ENCODE data around the gene RPUSD4. TPM values are rescaled to one million over a fixed set of nuclear protein-coding genes. Genes with fewer than 3 reads are reported as not detected.

RPUSD4 gene
- total RNA-seq, 1 donor from 2014 or later: 45.3 TPM

- no peaks in the 10 kb centered on the region for H3K4me1 Mint-ChIP-seq
- H3K36me3 Mint-ChIP-seq (ENCODE audit: low read depth): peaks cover 14% of the 10 kb centered on the region
- no peaks in the 10 kb centered on the region for H3K27me3 Mint-ChIP-seq (ENCODE audit: low read depth)
- no peak for DNase-seq (ENCODE audit: low read depth, low spot score)
- H3K4me3 Mint-ChIP-seq: no peak overlapping the region
- TF ChIP-seq CTCF (conservative IDR thresholded peaks at IDR 0.05): no peak
- H3K9me3 Mint-ChIP-seq: no peaks in the 10 kb centered on the region
- no peak overlapping the region for H3K27ac Mint-ChIP-seq (ENCODE audit: unreplicated experiment)
These were observed 43.4 kb upstream of the RPUSD4 start for GRCh38 chr11:126254819-126255218.

- no peak overlapping the region for H3K4me3 Mint-ChIP-seq
- no peaks in the 10 kb centered on the region for H3K27me3 Mint-ChIP-seq (ENCODE audit: low read depth)
- no peak for DNase-seq (ENCODE audit: low read depth, low spot score)
- no peaks in the 10 kb centered on the region for H3K9me3 Mint-ChIP-seq
- TF ChIP-seq CTCF (conservative IDR thresholded peaks at IDR 0.05): no peak
- no peaks in the 10 kb centered on the region for H3K4me1 Mint-ChIP-seq
- H3K36me3 Mint-ChIP-seq (ENCODE audit: low read depth): peaks cover 15% of the 10 kb centered on the region
- H3K27ac Mint-ChIP-seq (ENCODE audit: unreplicated experiment): no peak overlapping the region
These were observed 41.8 kb upstream of the RPUSD4 start for GRCh38 chr11:126253265-126253664.

GRCh38 chr11:126246636-126247035 lies 35.2 kb upstream of the RPUSD4 start:
- Mint-ChIP-seq H3K9me3 (no peaks in the 10 kb centered on the region), H3K4me3 (no peak overlapping the region), H3K4me1 (no peaks in the 10 kb centered on the region), H3K36me3 (ENCODE audit: low read depth) (peaks cover 6% of the 10 kb centered on the region), H3K27me3 (ENCODE audit: low read depth) (no peaks in the 10 kb centered on the region), H3K27ac (ENCODE audit: unreplicated experiment) (no peak overlapping the region)
- no peak for TF ChIP-seq CTCF (conservative IDR thresholded peaks at IDR 0.05)
- no peak for DNase-seq (ENCODE audit: low read depth, low spot score)

- no peak overlapping the region for H3K4me3 Mint-ChIP-seq
- H3K27ac Mint-ChIP-seq (ENCODE audit: unreplicated experiment): no peak overlapping the region
- H3K9me3 Mint-ChIP-seq: no peaks in the 10 kb centered on the region
- H3K4me1 Mint-ChIP-seq: no peaks in the 10 kb centered on the region
- peaks cover 7% of the 10 kb centered on the region for H3K36me3 Mint-ChIP-seq (ENCODE audit: low read depth)
- H3K27me3 Mint-ChIP-seq (ENCODE audit: low read depth): no peaks in the 10 kb centered on the region
- TF ChIP-seq CTCF (conservative IDR thresholded peaks at IDR 0.05): no peak
- DNase-seq (ENCODE audit: low read depth, low spot score): no peak
These were observed 21.9 kb upstream of the RPUSD4 start for GRCh38 chr11:126233391-126233790.

GRCh38 chr11:126232683-126233082 lies 21.2 kb upstream of the RPUSD4 start:
- Mint-ChIP-seq H3K27ac (ENCODE audit: unreplicated experiment) (no peak overlapping the region), H3K27me3 (ENCODE audit: low read depth) (no peaks in the 10 kb centered on the region), H3K4me3 (no peak overlapping the region), H3K9me3 (no peaks in the 10 kb centered on the region), H3K36me3 (ENCODE audit: low read depth) (peaks cover 7% of the 10 kb centered on the region), H3K4me1 (no peaks in the 10 kb centered on the region)
- no peak for DNase-seq (ENCODE audit: low read depth, low spot score)
- no peak for TF ChIP-seq CTCF (conservative IDR thresholded peaks at IDR 0.05)
